ENCODE measurements around the gene SLC35F3. TPM values are rescaled to one million over a fixed set of nuclear protein-coding genes. Genes with fewer than 3 reads are reported as not detected.

The SLC35F3 gene
- total RNA-seq, 1 experiment from 2014 or later: 19.1 TPM

DNA sequence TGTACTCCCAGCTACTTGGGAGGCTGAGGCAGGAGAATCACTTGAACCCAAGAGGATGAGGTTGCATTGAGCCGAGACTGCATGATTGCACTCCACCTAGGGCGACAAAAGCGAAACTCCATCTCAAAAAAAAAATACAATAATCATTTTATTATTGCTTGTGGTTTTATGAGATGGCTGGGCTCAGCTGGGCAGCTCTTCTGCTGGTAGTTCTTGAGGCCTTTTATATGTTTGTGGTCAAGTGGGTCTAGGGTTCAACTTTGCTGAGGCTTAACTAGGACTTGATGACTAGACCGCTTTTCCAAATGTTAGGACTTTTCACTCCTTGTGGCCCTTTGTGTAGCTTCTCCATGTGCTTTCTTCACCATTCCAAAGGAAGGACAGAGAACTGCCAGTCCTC, 53.2 kb downstream of the SLC35F3 start:
- intact Hi-C loops (cut with micrococcal nuclease; ENCODE audit: unreplicated experiment): no loop called here
- Histone ChIP-seq H3K27ac (ENCODE audit: low read length) (no peak overlapping the region), H3K4me1 (ENCODE audit: control insufficient read depth, insufficient read depth, low read length) (no peaks in the 10 kb centered on the region; the same call in 1 of the 2 replicates), H3K4me3 (ENCODE audit: low read depth in 2 of 2, low read length in 2 of 2) (no peak overlapping the region), H3K36me3 (ENCODE audit: control insufficient read depth, insufficient read depth, low read length) (no peaks in the 10 kb centered on the region), H3K9me3 (ENCODE audit: control insufficient read depth, insufficient read depth, low read depth, low read length) (peaks cover 8% of the 10 kb centered on the region; the same call in 1 of the 2 replicates), H3K27me3 (ENCODE audit: control insufficient read depth, insufficient read depth, low read length) (no peaks in the 10 kb centered on the region)
- no peak for DNase-seq (ENCODE audit: low read depth, low spot score)
- ChIA-PET POLR2A (interaction anchor here (1.2 kb wide), 1 partner anchor 16 kb away, joined by 3 read pairs; no protein-coding TSS in a partner anchor), CTCF (no interaction called here)
- ATAC-seq: no peak
- TF ChIP-seq TCF7L2 (IDR thresholded peaks at IDR 0.05; ENCODE audit: low read depth, low read length): no peak
- TF ChIP-seq, protein P1, sequence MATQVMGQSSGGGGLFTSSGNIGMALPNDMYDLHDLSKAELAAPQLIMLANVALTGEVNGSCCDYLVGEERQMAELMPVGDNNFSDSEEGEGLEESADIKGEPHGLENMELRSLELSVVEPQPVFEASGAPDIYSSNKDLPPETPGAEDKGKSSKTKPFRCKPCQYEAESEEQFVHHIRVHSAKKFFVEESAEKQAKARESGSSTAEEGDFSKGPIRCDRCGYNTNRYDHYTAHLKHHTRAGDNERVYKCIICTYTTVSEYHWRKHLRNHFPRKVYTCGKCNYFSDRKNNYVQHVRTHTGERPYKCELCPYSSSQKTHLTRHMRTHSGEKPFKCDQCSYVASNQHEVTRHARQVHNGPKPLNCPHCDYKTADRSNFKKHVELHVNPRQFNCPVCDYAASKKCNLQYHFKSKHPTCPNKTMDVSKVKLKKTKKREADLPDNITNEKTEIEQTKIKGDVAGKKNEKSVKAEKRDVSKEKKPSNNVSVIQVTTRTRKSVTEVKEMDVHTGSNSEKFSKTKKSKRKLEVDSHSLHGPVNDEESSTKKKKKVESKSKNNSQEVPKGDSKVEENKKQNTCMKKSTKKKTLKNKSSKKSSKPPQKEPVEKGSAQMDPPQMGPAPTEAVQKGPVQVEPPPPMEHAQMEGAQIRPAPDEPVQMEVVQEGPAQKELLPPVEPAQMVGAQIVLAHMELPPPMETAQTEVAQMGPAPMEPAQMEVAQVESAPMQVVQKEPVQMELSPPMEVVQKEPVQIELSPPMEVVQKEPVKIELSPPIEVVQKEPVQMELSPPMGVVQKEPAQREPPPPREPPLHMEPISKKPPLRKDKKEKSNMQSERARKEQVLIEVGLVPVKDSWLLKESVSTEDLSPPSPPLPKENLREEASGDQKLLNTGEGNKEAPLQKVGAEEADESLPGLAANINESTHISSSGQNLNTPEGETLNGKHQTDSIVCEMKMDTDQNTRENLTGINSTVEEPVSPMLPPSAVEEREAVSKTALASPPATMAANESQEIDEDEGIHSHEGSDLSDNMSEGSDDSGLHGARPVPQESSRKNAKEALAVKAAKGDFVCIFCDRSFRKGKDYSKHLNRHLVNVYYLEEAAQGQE (IDR thresholded peaks at IDR 0.05; ENCODE audit: insufficient read depth in 1 of 2, low read depth in 2 of 2, low read length in 1 of 2): no peak
- TF ChIP-seq SIN3A (IDR thresholded peaks at IDR 0.05; ENCODE audit: borderline replicate concordance, insufficient read depth, low read depth, low read length): no peak
- TF ChIP-seq POLR2AphosphoS5 (IDR thresholded peaks at IDR 0.05; ENCODE audit: low read depth, low read length): no peak
- TF ChIP-seq, protein P2, sequence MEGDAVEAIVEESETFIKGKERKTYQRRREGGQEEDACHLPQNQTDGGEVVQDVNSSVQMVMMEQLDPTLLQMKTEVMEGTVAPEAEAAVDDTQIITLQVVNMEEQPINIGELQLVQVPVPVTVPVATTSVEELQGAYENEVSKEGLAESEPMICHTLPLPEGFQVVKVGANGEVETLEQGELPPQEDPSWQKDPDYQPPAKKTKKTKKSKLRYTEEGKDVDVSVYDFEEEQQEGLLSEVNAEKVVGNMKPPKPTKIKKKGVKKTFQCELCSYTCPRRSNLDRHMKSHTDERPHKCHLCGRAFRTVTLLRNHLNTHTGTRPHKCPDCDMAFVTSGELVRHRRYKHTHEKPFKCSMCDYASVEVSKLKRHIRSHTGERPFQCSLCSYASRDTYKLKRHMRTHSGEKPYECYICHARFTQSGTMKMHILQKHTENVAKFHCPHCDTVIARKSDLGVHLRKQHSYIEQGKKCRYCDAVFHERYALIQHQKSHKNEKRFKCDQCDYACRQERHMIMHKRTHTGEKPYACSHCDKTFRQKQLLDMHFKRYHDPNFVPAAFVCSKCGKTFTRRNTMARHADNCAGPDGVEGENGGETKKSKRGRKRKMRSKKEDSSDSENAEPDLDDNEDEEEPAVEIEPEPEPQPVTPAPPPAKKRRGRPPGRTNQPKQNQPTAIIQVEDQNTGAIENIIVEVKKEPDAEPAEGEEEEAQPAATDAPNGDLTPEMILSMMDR (IDR thresholded peaks at IDR 0.05): no peak
- in situ Hi-C loops (cut with HindIII; ENCODE audit: low pct_unique_long_range_greater_than_20kb, low sequenced_read_pairs): no loop called here
- BruUV-seq (replicated peaks): no TSS peak

DNA sequence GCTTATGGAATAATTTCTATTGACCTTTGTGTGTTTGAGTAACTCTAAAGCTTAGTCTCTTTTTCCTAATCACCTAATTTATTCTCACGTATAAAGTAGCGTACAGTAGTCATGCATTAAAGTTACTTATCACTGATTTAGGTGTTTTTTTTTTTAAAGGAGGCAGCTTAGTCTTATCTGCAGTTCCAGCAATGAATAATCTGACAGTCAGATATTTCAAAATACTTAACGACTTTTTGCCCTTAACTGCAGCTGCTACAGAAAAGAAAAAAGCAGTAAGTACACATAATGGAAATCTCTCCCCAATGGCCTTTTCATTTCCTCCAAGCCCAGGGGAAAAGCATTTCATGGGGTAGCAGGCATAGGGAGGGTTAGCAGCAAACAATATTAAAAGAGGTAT, 54.6 kb downstream of the SLC35F3 start:
- H3K27ac ChIP-seq (ENCODE audit: low read length): no peak overlapping the region
- no TSS peak for BruUV-seq (replicated peaks)
- in situ Hi-C loops (cut with HindIII; ENCODE audit: low pct_unique_long_range_greater_than_20kb, low sequenced_read_pairs): no loop called here
- peaks cover 8% of the 10 kb centered on the region; the same call in 1 of the 2 replicates for H3K9me3 ChIP-seq (ENCODE audit: control insufficient read depth, insufficient read depth, low read depth, low read length)
- TF ChIP-seq TCF7L2 (IDR thresholded peaks at IDR 0.05; ENCODE audit: low read depth, low read length): no peak
- TF ChIP-seq, protein P1 (IDR thresholded peaks at IDR 0.05; ENCODE audit: insufficient read depth in 1 of 2, low read depth in 2 of 2, low read length in 1 of 2): no peak
- no peak for TF ChIP-seq SIN3A (IDR thresholded peaks at IDR 0.05; ENCODE audit: borderline replicate concordance, insufficient read depth, low read depth, low read length)
- TF ChIP-seq, protein P2 (IDR thresholded peaks at IDR 0.05): no peak
- TF ChIP-seq POLR2AphosphoS5 (IDR thresholded peaks at IDR 0.05; ENCODE audit: low read depth, low read length): no peak
- intact Hi-C loops (cut with micrococcal nuclease; ENCODE audit: unreplicated experiment): no loop called here
- no peak overlapping the region for H3K4me3 ChIP-seq (ENCODE audit: low read depth in 2 of 2, low read length in 2 of 2)
- H3K4me1 ChIP-seq (ENCODE audit: control insufficient read depth, insufficient read depth, low read length): no peaks in the 10 kb centered on the region; the same call in 1 of the 2 replicates
- no peaks in the 10 kb centered on the region for H3K27me3 ChIP-seq (ENCODE audit: control insufficient read depth, insufficient read depth, low read length)
- no peaks in the 10 kb centered on the region for H3K36me3 ChIP-seq (ENCODE audit: control insufficient read depth, insufficient read depth, low read length)
- ChIA-PET CTCF (no interaction called here), POLR2A (no interaction called here)
- ATAC-seq: no peak
- DNase-seq (ENCODE audit: low read depth, low spot score): no peak
